GM21529 (cell line): ENCODE data around the gene NGLY1.

Experiments
- ATAC-seq: cut with Tn5 transposase; IDR thresholded peaks from one replicate; pipeline ENCODE4 v1.9.1; 2021; ENCODE audit not compliant: unreplicated experiment

The NGLY1 gene

GRCh38 chr3:25782938-25783660 is at the start of gene NGLY1:
Gene NGLY1, minus strand, starts transcription at chr3:25783443. Its CDS starts 53 bp downstream, at chr3:25783390.
- ATAC-seq, result peak; percentile 70

- peak; percentile 45 for ATAC-seq
These were observed 48.3 kb upstream of the NGLY1 start for GRCh38 chr3:25831578-25831977.

GRCh38 chr3:25830373-25831280 is 47.4 kb upstream of the NGLY1 start:
- ATAC-seq, result no peak

- no peak for ATAC-seq
These were observed 43.3 kb upstream of the NGLY1 start for GRCh38 chr3:25826510-25826909.

GRCh38 chr3:25823314-25823713 is 40.1 kb upstream of the NGLY1 start:
- no peak for ATAC-seq

GRCh38 chr3:25821746-25822573 is 38.7 kb upstream of the NGLY1 start:
- ATAC-seq, result no peak

- no peak for ATAC-seq
These were observed 37.7 kb upstream of the NGLY1 start for GRCh38 chr3:25820816-25821486.

GRCh38 chr3:25820366-25820765 is 37.1 kb upstream of the NGLY1 start:
- ATAC-seq, result no peak

- peak; percentile 57 for ATAC-seq
These were observed 35.1 kb upstream of the NGLY1 start for GRCh38 chr3:25818335-25818734.

- ATAC-seq, result no peak
These were observed 34.4 kb upstream of the NGLY1 start for GRCh38 chr3:25817638-25818037.

GRCh38 chr3:25817107-25817506 is 33.9 kb upstream of the NGLY1 start:
- peak; percentile 54 for ATAC-seq

GRCh38 chr3:25812644-25813043 is 29.4 kb upstream of the NGLY1 start:
- ATAC-seq, result no peak

GRCh38 chr3:25804676-25805075 is 21.4 kb upstream of the NGLY1 start:
- ATAC-seq, result no peak

- no peak for ATAC-seq
These were observed 20.6 kb upstream of the NGLY1 start for GRCh38 chr3:25803833-25804232.

GRCh38 chr3:25801786-25802185 is 18.5 kb upstream of the NGLY1 start:
- ATAC-seq, result no peak

- ATAC-seq, result peak; percentile 91
These were observed 6.6 kb upstream of the NGLY1 start, which contains the start of gene OXSM for GRCh38 chr3:25789596-25790556. Gene OXSM, plus strand, starts transcription at chr3:25790090. Its CDS starts 931 bp downstream, at chr3:25791021.

- no peak for ATAC-seq
These were observed 6.0 kb upstream of the NGLY1 start for GRCh38 chr3:25789209-25789595.

- ATAC-seq, result no peak
These were observed 4.4 kb upstream of the NGLY1 start for GRCh38 chr3:25787689-25788088.

GRCh38 chr3:25785826-25786225 is 2.6 kb upstream of the NGLY1 start:
- no peak for ATAC-seq
